Large intestine (tissue), 3 donors: ENCODE data around the gene BCL6. TPM values are rescaled to one million over a fixed set of nuclear protein-coding genes. Genes with fewer than 3 reads are reported as not detected.

ENCODE experiments used
- DNase-seq, 2 donors: peaks; one replicate each; pipeline versions ENCODE4 v3.0.0 to v3.0.0-alpha.2; 2013
- H3K27ac ChIP-seq: one replicate; pipeline ENCODE4 v1.5.1; 2013; ENCODE audit warnings: low read length
- H3K27me3 ChIP-seq: 2 replicates; pipeline ENCODE4 v1.6.1; 2013; ENCODE audit warnings: low read length; ENCODE audit not compliant: control insufficient read depth, insufficient read depth
- H3K36me3 ChIP-seq: 2 replicates; pipeline ENCODE4 v1.6.1; 2013; ENCODE audit warnings: low read length; ENCODE audit not compliant: control insufficient read depth, insufficient read depth
- H3K4me1 ChIP-seq: one replicate; pipeline ENCODE4 v1.6.1; 2013; ENCODE audit warnings: low read length; ENCODE audit not compliant: control insufficient read depth, insufficient read depth
- H3K4me3 ChIP-seq: one replicate; pipeline ENCODE4 v1.5.1; 2013; ENCODE audit warnings: low read length
- H3K9me3 ChIP-seq: one replicate; pipeline ENCODE4 v1.6.1; 2013; ENCODE audit warnings: mild to moderate bottlenecking, low read depth, low read length, moderate library complexity; ENCODE audit not compliant: control insufficient read depth
- WGBS: methylation state at CpG from one replicate; pipeline ENCODE4 v1.1.5; 2013; ENCODE audit warnings: low lambda C conversion rate; ENCODE audit not compliant: insufficient coverage; 5-methylcytosine and 5-hydroxymethylcytosine counted together
- polyA plus RNA-seq: library from polyadenylated mRNA; unstranded; fragments of 120-200 nt; gene quantifications from one replicate; pipeline ENCODE4 v1.2.1, GENCODE V29; 2013

BCL6 gene
- polyA plus RNA-seq, 1 donor, result 7.4 TPM

DNA sequence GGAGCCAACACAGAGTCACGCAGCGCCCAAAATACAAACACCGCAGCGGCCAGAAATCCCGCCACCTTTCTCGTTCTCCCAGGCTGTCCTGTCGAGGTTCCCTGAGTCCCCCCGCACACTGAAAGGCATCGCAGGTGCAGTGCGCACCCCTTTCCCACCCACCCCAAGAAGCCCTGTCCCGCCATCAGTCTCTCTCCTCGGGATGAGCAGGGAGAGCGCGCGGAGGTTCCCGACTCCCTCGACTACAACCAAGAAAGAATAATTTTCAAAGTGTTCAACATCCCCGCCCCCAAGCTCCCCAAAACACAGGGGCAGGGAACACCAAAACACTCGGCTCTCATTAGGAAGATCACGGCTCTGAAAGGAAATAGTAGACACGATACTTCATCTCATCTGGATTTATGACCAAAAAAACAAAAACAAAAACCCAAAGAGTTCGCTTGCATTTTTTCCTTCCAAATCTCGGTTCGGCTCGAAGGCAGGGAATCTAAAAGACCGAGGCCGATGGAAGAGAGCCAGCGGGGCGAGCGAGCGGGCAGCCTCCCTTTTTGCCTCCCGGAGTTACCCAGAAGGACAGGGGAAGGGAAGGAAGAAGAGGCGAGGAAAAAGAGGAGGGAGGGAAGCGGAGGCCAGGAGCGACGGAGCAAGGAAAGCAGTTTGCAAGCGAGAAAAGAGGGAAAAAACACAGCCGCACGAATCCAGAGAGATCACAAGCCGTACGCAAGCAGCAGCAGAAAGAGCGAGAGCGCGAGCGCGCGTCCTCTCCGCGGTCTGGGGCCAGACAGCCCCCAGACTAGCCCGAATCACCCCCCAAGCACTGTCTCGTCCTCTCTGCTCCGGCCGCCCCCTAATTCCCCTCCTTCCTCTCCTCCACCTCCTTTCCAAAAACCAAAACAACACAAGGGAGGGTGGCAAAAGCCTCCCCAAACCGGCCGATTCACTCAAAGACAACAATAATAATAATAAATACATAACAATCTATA lies 808 bp downstream of the BCL6 start:
- peak; percentile 69 to 83 for DNase-seq
- Histone ChIP-seq H3K36me3 (no peaks in the 10 kb centered on the region), H3K9me3 (no peaks in the 10 kb centered on the region), H3K4me1 (peaks cover 33% of the 10 kb centered on the region), H3K4me3 (peak overlapping the region; percentile 66), H3K27me3 (no peaks in the 10 kb centered on the region), H3K27ac (peak overlapping the region; percentile 99)
- WGBS, result 0% methylated on average over 3 of the region's 55 CpGs

DNA sequence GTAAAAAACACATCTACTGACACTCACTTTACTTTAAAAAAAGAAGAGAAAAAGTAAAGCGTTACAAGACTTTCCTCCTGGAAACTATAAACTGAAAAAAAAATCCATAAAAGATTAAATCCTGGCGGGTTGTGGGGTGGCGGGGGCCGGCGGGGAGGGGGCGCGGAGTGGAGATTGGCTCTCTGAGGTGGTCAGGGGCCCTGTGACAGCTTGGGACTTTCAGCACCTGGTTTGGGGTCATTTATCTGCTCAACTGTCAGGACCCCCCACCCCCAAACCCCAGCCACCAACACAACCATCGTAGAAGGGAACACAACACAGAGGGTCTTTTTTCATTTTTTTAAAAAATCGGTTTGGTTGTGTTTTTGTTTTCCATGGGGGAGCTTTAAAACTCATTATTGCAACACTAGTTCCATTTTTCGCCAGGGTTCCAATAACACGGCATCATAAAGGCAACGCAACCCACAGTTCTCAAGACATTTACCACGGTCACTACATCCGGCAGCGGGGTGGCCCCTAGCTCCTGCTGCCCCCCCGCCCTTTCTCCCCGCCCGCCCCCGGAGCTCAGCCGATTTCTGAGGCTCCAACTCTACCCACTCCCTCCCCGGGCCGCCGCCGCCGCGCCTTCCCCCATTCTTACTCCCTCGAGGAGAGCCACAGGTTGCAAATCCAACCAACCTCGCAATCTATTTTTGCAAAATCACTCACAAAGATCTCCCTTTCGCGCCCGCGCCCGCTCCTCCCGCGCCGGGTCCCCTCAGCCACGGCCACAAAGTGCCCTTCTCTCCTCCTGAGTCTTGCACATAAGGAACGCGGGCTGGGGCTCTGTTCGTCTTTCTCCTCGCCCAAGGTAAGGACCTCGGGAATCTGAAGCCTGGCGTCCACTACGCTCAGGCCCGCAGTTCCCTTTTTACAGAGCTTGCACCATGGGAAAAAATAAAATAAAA lies 1.8 kb downstream of the BCL6 start:
- no peaks in the 10 kb centered on the region for H3K27me3 ChIP-seq
- peak overlapping the region; percentile 66 for H3K4me3 ChIP-seq
- H3K9me3 ChIP-seq, result no peaks in the 10 kb centered on the region
- peaks cover 28% of the 10 kb centered on the region for H3K4me1 ChIP-seq
- H3K27ac ChIP-seq, result peak overlapping the region; percentile 99
- no peaks in the 10 kb centered on the region for H3K36me3 ChIP-seq
- DNase-seq, result peak; percentile 28 to 68
- WGBS, result 7% methylated on average over 2 of the region's 45 CpGs

DNA sequence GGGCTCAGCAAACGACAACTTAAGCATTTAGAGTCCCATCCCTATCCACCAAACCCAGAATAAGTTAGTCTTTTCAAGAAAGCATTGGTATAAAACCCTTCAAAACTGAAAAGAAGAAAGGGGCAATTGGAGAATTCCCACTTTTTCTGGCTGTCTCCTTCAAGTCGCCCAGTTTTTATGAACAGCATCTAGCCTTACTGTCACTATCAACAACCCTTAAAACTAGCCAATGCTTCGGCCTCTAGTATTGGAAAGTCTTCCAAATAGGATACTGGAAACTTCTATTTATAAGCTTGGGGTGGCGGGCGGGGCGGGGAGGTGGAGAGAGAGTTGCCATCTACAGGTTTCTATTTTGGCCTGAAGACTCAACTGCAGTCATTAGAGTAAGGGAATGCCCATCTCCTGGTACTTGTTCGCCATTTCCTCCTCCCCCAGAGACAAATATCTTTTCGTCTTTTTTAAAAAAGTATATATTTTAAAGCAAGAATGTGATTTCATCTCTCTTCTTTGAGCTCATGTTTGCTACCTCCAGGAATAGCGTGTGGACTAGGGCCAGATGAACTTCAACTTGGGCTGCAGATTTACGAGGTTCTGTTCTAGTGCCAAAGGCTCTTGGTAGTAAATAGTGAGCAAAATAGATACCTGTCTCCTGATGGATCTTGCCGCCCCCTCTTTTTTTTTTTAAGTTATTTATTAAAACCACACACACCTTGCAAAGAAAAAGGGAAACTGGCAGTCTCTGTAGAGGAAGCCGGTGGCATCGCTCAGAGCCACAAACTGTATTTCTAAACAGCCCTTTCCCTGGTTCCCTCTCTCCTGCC lies 2.7 kb downstream of the BCL6 start:
- H3K27ac ChIP-seq, result peak overlapping the region; percentile 99
- H3K27me3 ChIP-seq, result no peaks in the 10 kb centered on the region
- no peak overlapping the region for H3K4me3 ChIP-seq
- H3K9me3 ChIP-seq, result no peaks in the 10 kb centered on the region
- peak; percentile 16 to 52 for DNase-seq
- H3K36me3 ChIP-seq, result no peaks in the 10 kb centered on the region
- WGBS, result no CpG with 5 or more reads among the region's 13 CpGs
- peaks cover 23% of the 10 kb centered on the region for H3K4me1 ChIP-seq

DNA sequence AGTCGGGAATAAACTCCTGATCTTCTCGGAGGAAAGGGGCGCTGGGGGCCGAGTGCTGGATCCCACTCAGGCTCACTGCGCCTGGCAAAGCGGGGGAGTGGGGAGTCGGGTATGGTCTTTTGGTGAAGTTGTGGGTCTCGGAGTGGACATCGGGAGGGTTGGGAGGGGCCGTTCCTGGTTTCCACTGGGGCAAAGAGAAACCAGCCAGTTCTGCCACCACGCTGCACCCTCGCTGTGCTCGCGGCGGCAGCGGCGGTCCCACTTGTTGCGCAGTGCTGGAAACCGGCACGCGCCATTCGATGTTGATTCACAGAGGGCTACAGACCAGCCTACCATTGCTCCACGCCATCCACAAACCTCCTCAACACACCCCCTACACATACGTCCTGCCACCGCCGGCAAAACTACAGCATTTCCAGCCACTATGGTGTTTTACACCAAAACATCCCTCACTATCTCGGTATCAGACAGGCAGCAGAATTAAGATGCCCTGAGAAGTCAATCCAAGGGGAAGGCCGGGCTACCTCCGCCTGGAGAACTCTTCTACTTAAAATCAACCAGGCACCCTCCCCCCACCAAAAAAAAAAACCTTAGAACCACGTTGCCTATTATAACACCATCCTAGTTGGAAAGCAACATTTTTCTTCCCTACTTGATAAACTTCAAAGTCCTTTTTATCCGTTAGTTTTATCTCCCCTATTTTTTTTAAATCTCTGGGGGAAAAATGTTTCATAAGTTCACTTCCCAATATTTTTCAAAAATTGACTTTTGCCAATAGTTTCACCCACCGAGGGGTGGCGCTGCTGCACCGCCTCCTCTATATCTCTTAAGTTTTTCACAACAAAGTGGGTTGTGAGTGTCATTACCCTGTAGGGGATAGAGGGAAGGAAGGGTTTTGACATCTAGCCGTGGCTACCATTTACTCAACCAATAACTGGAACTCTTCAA lies 3.6 kb downstream of the BCL6 start:
- peak overlapping the region; percentile 73 for H3K4me3 ChIP-seq
- H3K4me1 ChIP-seq, result peaks cover 16% of the 10 kb centered on the region
- no peaks in the 10 kb centered on the region for H3K27me3 ChIP-seq
- no peaks in the 10 kb centered on the region for H3K36me3 ChIP-seq
- WGBS, result 0% methylated on average over 2 of the region's 35 CpGs
- peak; percentile 58 to 73 for DNase-seq
- no peaks in the 10 kb centered on the region for H3K9me3 ChIP-seq
- H3K27ac ChIP-seq, result peak overlapping the region; percentile 51

DNA sequence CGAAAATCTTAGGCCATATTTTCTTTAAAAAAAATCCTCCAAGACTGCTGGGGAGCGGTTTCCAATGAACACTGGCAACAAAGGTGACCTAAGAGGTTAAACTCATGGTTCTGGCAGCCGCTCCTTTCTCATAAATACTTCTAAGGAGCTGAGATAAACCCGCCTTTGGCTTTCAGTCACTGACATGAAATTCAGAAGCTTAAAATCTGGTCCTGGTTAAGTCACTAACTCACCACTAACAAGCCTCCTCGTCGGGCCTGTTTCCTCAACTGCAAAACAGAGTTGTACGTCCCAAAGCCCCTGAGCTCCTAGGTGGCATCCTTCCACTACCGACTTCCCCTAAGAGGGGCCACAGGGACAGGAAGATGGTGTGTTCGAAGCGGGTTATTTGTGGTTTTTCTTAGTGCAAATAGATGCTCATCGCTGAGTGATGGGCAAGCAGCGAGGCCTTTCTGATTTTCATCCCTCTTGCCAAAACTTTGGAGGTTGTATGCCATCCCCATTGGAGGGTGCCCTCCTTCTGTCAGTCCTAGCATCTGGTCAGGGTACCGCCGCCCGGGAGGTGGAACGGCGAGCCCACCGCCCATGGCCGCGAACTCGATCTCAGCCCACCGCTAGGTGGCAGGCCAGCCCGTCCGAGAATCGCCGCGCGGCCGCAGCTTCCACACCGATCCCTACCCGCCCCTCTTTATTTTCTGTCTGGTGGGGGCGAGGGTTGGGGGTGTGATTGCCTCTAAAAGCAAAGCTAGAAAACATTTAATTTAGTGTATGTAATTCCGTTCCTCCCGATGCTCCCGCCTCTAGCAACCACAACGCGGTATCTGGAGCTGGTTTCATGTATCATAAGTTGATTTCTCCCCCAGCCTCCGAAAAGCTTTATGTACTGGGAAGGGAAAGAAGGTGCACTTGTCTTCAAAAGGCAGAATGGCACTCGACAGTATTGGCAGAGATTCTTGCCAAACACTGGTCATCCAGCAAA lies 4.6 kb downstream of the BCL6 start:
- no peaks in the 10 kb centered on the region for H3K9me3 ChIP-seq

DNA sequence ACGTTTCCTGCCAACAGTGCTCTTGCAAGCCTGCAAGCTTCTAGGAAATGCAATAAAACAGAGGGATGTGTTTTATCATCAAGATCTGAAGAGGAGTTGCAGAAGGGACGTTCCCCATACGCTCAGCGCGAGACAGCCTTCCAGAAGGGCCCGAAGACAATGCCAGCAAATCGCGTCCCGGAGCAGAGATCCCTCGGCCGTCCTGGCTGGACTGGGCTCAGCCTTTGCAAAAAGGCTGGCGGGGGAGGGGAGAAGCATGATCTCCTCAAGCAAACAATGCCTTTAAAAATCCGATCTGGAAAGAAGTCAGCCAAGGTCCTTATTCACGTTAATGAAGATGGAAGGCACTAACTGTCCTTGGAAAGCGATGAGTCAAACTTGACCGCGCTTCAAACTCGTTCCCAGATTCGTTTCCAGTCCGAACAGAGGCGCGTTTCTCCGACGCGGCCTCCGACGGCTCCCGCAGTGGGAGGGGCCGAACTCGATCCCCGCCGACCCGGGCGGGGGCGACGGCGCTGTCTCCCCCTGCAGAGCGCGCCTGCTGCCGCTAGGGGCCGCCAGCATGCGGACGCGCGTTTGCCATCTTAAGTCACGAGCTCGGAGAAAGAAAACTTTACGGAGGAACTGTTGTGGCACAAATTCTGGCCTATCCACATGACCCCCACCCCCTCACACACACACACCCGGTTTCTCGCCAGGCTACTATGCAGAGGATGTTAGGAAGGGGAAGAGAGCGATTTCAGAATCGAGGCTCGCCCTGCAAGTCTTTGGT lies 5.5 kb downstream of the BCL6 start:
- H3K36me3 ChIP-seq, result no peaks in the 10 kb centered on the region
- no peaks in the 10 kb centered on the region for H3K27me3 ChIP-seq
- peak; percentile 80 to 87 for DNase-seq
- H3K4me1 ChIP-seq, result peaks cover 16% of the 10 kb centered on the region
- H3K9me3 ChIP-seq, result no peaks in the 10 kb centered on the region
- peak overlapping the region; percentile 73 for H3K4me3 ChIP-seq
- peak overlapping the region; percentile 79 for H3K27ac ChIP-seq
- no CpG with 5 or more reads among the region's 53 CpGs for WGBS

More for the DNA sequence above, 4.6 kb downstream of the BCL6 start:
- no CpG with 5 or more reads among the region's 39 CpGs for WGBS
- H3K27me3 ChIP-seq, result no peaks in the 10 kb centered on the region
- H3K4me3 ChIP-seq, result peak overlapping the region; percentile 73
- DNase-seq, result peak; percentile 55 to 74
- H3K36me3 ChIP-seq, result no peaks in the 10 kb centered on the region
- H3K27ac ChIP-seq, result peak overlapping the region; percentile 79
- H3K4me1 ChIP-seq, result peaks cover 16% of the 10 kb centered on the region

DNA sequence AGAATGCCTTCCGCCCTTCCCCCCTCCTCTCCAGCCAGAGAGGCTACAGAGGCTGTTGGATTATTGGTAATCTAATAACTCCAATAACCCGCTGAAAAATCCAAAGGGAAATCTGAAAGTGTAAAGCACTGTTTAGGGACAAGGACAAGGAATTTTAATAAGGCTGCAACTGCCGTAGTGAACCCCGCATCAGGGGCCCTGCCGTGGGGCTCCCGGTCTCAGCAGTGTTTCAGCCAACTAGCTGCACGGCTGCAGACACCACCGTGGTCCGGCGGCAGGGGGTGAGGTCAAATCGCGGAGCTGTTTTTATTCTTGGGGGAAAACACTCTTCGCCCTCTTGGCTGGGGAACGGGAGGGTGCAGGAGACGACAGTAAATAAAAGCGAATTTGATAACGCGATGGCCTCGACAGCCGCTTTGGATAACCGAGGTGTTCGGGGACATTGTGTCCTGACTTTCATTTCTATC lies 6.1 kb downstream of the BCL6 start:
- DNase-seq, result no peak
- Histone ChIP-seq H3K4me1 (peaks cover 16% of the 10 kb centered on the region), H3K27ac (peak overlapping the region; percentile 79), H3K4me3 (peak overlapping the region; percentile 73), H3K27me3 (no peaks in the 10 kb centered on the region), H3K9me3 (no peaks in the 10 kb centered on the region), H3K36me3 (no peaks in the 10 kb centered on the region)
- 0% methylated on average over 1 of the region's 22 CpGs for WGBS
